Cardiac fibroblast (primary cell): Measurements from ENCODE around the gene TMEM9B.

ENCODE experiments used
- DNase-seq, 2 donors: peaks; one replicate each; pipeline versions ENCODE4 v3.0.0 to v3.0.0-alpha.2; 2010; ENCODE audit warnings: low read depth in 2 of 2
- H3K4me3 ChIP-seq, 2 donors: replicated peaks in 1 of 2; 1 replicate in 1 of 2; 2 replicates in 1 of 2; pipeline ENCODE4 v1.5.1; 2011; ENCODE audit warnings: low read depth in 2 of 2, low read length in 2 of 2, mild to moderate bottlenecking in 2 of 2, moderate library complexity in 1 of 2
- CTCF ChIP-seq: IDR thresholded peaks from one replicate; pipeline ENCODE4 v1.5.1; 2011; ENCODE audit warnings: low read depth, mild to moderate bottlenecking, low read length, inconsistent platforms

Gene TMEM9B

GRCh38 chr11:8928981-8929615, 35.1 kb downstream of the TMEM9B start:
- no peak for TF ChIP-seq CTCF
- no peak for DNase-seq
- H3K4me3 ChIP-seq: no peak overlapping the region

GRCh38 chr11:8928205-8928604, 36.0 kb downstream of the TMEM9B start:
- no peak for TF ChIP-seq CTCF
- H3K4me3 ChIP-seq: no peak overlapping the region
- DNase-seq: no peak

GRCh38 chr11:8927233-8927632, 37.0 kb downstream of the TMEM9B start:
- H3K4me3 ChIP-seq: no peak overlapping the region
- no peak for TF ChIP-seq CTCF
- DNase-seq: no peak

- no peak for TF ChIP-seq CTCF
These were observed 38.0 kb downstream of the TMEM9B start for GRCh38 chr11:8926236-8926635.

GRCh38 chr11:8925711-8926110, 38.5 kb downstream of the TMEM9B start:
- no peak for DNase-seq
- TF ChIP-seq CTCF: no peak
- no peak overlapping the region for H3K4me3 ChIP-seq

More at GRCh38 chr11:8926236-8926635, 38.0 kb downstream of the TMEM9B start:
- no peak for DNase-seq
- H3K4me3 ChIP-seq: no peak overlapping the region

- TF ChIP-seq CTCF: no peak
- DNase-seq: no peak
- no peak overlapping the region for H3K4me3 ChIP-seq
These were observed 41.6 kb downstream of the TMEM9B start for GRCh38 chr11:8922691-8923090.
